SU-DHL-6 (cell line): ENCODE results near the gene BICD1.

Experiments used
- EZH2phosphoT487 ChIP-seq: fragments of 200-600 bp; sonication (generic), shearing (Covaris generic); conservative IDR thresholded peaks from 2 replicates; pipeline ENCODE4 v1.6.1; 2018; ENCODE audit warnings: mild to moderate bottlenecking, antibody characterized with exemption, low read length, moderate library complexity, mixed read lengths
- TF ChIP-seq, protein P1 (sequence below): fragments of 200-600 bp; sonication (generic); IDR thresholded peaks from one replicate; pipeline ENCODE4 v1.5.1; 2017; ENCODE audit warnings: antibody characterized with exemption, mild to moderate bottlenecking, low read length, moderate library complexity; ENCODE audit not compliant: insufficient read depth, poor library complexity, severe bottlenecking

DNA sequence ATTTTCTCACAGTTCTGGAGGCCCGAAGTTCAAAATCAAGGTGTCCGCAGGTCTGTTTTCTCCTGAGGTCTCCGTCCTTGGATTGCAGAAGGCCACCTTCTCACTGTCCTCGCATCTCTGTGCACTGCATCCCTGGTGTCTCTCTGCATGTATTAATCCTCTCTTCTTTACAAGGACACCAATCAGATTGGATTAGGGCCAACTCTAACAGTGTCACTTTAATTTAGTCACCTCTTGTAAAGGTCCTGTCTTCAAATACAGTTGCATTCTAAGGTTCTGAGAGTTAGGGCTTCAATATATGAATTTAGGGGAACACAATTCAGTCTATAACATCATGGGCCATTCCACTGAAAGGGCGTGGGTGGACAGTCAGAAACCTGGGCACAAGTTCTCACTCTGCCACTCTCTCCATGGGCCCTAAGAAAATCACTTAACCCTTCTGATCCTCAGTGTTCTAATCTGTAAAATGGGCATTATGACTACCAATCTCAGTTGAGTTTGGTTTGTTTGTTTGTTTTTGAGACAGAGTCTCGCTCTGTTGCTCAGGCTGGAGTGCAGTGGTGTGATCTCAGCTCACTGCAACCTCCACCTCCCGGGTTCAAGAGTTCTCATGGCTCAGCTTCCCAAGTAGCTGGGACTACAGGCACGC, 251.1 kb downstream of the BICD1 start:
- TF ChIP-seq, protein P1, sequence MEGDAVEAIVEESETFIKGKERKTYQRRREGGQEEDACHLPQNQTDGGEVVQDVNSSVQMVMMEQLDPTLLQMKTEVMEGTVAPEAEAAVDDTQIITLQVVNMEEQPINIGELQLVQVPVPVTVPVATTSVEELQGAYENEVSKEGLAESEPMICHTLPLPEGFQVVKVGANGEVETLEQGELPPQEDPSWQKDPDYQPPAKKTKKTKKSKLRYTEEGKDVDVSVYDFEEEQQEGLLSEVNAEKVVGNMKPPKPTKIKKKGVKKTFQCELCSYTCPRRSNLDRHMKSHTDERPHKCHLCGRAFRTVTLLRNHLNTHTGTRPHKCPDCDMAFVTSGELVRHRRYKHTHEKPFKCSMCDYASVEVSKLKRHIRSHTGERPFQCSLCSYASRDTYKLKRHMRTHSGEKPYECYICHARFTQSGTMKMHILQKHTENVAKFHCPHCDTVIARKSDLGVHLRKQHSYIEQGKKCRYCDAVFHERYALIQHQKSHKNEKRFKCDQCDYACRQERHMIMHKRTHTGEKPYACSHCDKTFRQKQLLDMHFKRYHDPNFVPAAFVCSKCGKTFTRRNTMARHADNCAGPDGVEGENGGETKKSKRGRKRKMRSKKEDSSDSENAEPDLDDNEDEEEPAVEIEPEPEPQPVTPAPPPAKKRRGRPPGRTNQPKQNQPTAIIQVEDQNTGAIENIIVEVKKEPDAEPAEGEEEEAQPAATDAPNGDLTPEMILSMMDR, result no peak
- TF ChIP-seq EZH2phosphoT487, result no peak
